ENCODE measurements around the gene ATG3.

Gene ATG3

GRCh38 chr3:112514527-112515128, 47.1 kb downstream of the ATG3 start:
- TF ChIP-seq CTCF (IDR thresholded peaks at IDR 0.05; ENCODE audit: insufficient read depth, low read depth, low read length, missing control alignments) = no peak
- H3K4me3 ChIP-seq (ENCODE audit: low read length) = no peak overlapping the region
- no peak for DNase-seq (ENCODE audit: low read depth)

GRCh38 chr3:112512320-112512719, 49.4 kb downstream of the ATG3 start:
- H3K4me3 ChIP-seq (ENCODE audit: low read length) = no peak overlapping the region
- no peak for DNase-seq (ENCODE audit: low read depth)
- TF ChIP-seq CTCF (IDR thresholded peaks at IDR 0.05; ENCODE audit: insufficient read depth, low read depth, low read length, missing control alignments) = no peak

- H3K4me3 ChIP-seq (ENCODE audit: low read length) = no peak overlapping the region
- no peak for DNase-seq (ENCODE audit: low read depth)
- no peak for TF ChIP-seq CTCF (IDR thresholded peaks at IDR 0.05; ENCODE audit: insufficient read depth, low read depth, low read length, missing control alignments)
Observed at GRCh38 chr3:112508860-112509259, 52.9 kb downstream of the ATG3 start.

- no peak for TF ChIP-seq CTCF (IDR thresholded peaks at IDR 0.05; ENCODE audit: insufficient read depth, low read depth, low read length, missing control alignments)
- DNase-seq (ENCODE audit: low read depth) = no peak
- H3K4me3 ChIP-seq (ENCODE audit: low read length) = no peak overlapping the region
Observed at GRCh38 chr3:112508261-112508660, 53.5 kb downstream of the ATG3 start.

- DNase-seq (ENCODE audit: low read depth) = no peak
- TF ChIP-seq CTCF (IDR thresholded peaks at IDR 0.05; ENCODE audit: insufficient read depth, low read depth, low read length, missing control alignments) = no peak
- H3K4me3 ChIP-seq (ENCODE audit: low read length) = no peak overlapping the region
Observed at GRCh38 chr3:112505907-112506306, 55.9 kb downstream of the ATG3 start.

- DNase-seq (ENCODE audit: low read depth) = no peak
- no peak overlapping the region for H3K4me3 ChIP-seq (ENCODE audit: low read length)
- no peak for TF ChIP-seq CTCF (IDR thresholded peaks at IDR 0.05; ENCODE audit: insufficient read depth, low read depth, low read length, missing control alignments)
Observed at GRCh38 chr3:112504123-112504522, 57.6 kb downstream of the ATG3 start.

GRCh38 chr3:112503304-112503972, 58.3 kb downstream of the ATG3 start:
- DNase-seq (ENCODE audit: low read depth) = no peak
- no peak overlapping the region for H3K4me3 ChIP-seq (ENCODE audit: low read length)
- TF ChIP-seq CTCF (IDR thresholded peaks at IDR 0.05; ENCODE audit: insufficient read depth, low read depth, low read length, missing control alignments) = no peak
